ENCODE measurements around the gene STOX2.

Gene STOX2

GRCh38 chr4:184000457-184001396, 95.6 kb downstream of the STOX2 start:
- no peaks in the 10 kb centered on the region for H3K36me3 Mint-ChIP-seq (ENCODE audit: low read depth)
- no peak overlapping the region for H3K27ac Mint-ChIP-seq
- no peaks in the 10 kb centered on the region for H3K9me3 Mint-ChIP-seq
- H3K4me3 Mint-ChIP-seq: no peak overlapping the region
- ATAC-seq (no peak), DNase-seq (no peak)
- H3K4me1 Mint-ChIP-seq: no peaks in the 10 kb centered on the region
- H3K27me3 Mint-ChIP-seq: peaks cover 2% of the 10 kb centered on the region

- Mint-ChIP-seq H3K36me3 (ENCODE audit: low read depth) (no peaks in the 10 kb centered on the region), H3K4me1 (no peaks in the 10 kb centered on the region), H3K27ac (no peak overlapping the region), H3K9me3 (no peaks in the 10 kb centered on the region), H3K4me3 (no peak overlapping the region), H3K27me3 (peaks cover 2% of the 10 kb centered on the region)
- ATAC-seq (no peak), DNase-seq (no peak)
Observed at GRCh38 chr4:184003433-184003832, 98.3 kb downstream of the STOX2 start.

GRCh38 chr4:184007891-184008290, 102.8 kb downstream of the STOX2 start:
- ATAC-seq (no peak), DNase-seq (no peak)
- H3K27ac Mint-ChIP-seq: no peak overlapping the region
- H3K4me1 Mint-ChIP-seq: no peaks in the 10 kb centered on the region
- H3K36me3 Mint-ChIP-seq (ENCODE audit: low read depth): no peaks in the 10 kb centered on the region
- H3K27me3 Mint-ChIP-seq: no peaks in the 10 kb centered on the region
- no peak overlapping the region for H3K4me3 Mint-ChIP-seq
- no peaks in the 10 kb centered on the region for H3K9me3 Mint-ChIP-seq

GRCh38 chr4:184010696-184011095, 105.6 kb downstream of the STOX2 start:
- Mint-ChIP-seq H3K4me1 (no peaks in the 10 kb centered on the region), H3K27me3 (no peaks in the 10 kb centered on the region), H3K36me3 (ENCODE audit: low read depth) (no peaks in the 10 kb centered on the region), H3K9me3 (no peaks in the 10 kb centered on the region), H3K27ac (no peak overlapping the region), H3K4me3 (no peak overlapping the region)
- DNase-seq: no peak
- ATAC-seq: no peak

- Mint-ChIP-seq H3K9me3 (no peaks in the 10 kb centered on the region), H3K36me3 (ENCODE audit: low read depth) (no peaks in the 10 kb centered on the region), H3K4me3 (no peak overlapping the region), H3K27ac (no peak overlapping the region), H3K4me1 (no peaks in the 10 kb centered on the region), H3K27me3 (no peaks in the 10 kb centered on the region)
- DNase-seq (no peak), ATAC-seq (no peak)
Observed at GRCh38 chr4:184011826-184012380, 106.8 kb downstream of the STOX2 start.

- H3K9me3 Mint-ChIP-seq: no peaks in the 10 kb centered on the region
- no peaks in the 10 kb centered on the region for H3K4me1 Mint-ChIP-seq
- ATAC-seq (no peak), DNase-seq (no peak)
- H3K36me3 Mint-ChIP-seq (ENCODE audit: low read depth): no peaks in the 10 kb centered on the region
- H3K4me3 Mint-ChIP-seq: no peak overlapping the region
- H3K27me3 Mint-ChIP-seq: no peaks in the 10 kb centered on the region
- no peak overlapping the region for H3K27ac Mint-ChIP-seq
Observed at GRCh38 chr4:184012937-184013336, 107.8 kb downstream of the STOX2 start.

GRCh38 chr4:184014301-184014700, 109.2 kb downstream of the STOX2 start:
- no peak overlapping the region for H3K4me3 Mint-ChIP-seq
- no peak overlapping the region for H3K27ac Mint-ChIP-seq
- DNase-seq: no peak
- no peaks in the 10 kb centered on the region for H3K4me1 Mint-ChIP-seq
- no peaks in the 10 kb centered on the region for H3K9me3 Mint-ChIP-seq
- H3K27me3 Mint-ChIP-seq: no peaks in the 10 kb centered on the region
- no peak for ATAC-seq
- H3K36me3 Mint-ChIP-seq (ENCODE audit: low read depth): no peaks in the 10 kb centered on the region

GRCh38 chr4:184016759-184017668, 111.9 kb downstream of the STOX2 start:
- Mint-ChIP-seq H3K27me3 (peaks cover 2% of the 10 kb centered on the region), H3K4me3 (no peak overlapping the region), H3K36me3 (ENCODE audit: low read depth) (no peaks in the 10 kb centered on the region), H3K27ac (no peak overlapping the region), H3K4me1 (no peaks in the 10 kb centered on the region), H3K9me3 (no peaks in the 10 kb centered on the region)
- no peak for DNase-seq
- ATAC-seq: no peak

- no peaks in the 10 kb centered on the region for H3K9me3 Mint-ChIP-seq
- no peak overlapping the region for H3K27ac Mint-ChIP-seq
- peaks cover 4% of the 10 kb centered on the region for H3K27me3 Mint-ChIP-seq
- H3K4me3 Mint-ChIP-seq: no peak overlapping the region
- no peak for ATAC-seq
- no peaks in the 10 kb centered on the region for H3K4me1 Mint-ChIP-seq
- H3K36me3 Mint-ChIP-seq (ENCODE audit: low read depth): no peaks in the 10 kb centered on the region
- no peak for DNase-seq
Observed at GRCh38 chr4:184019076-184019475, 114.0 kb downstream of the STOX2 start.

GRCh38 chr4:184019667-184020623, 114.8 kb downstream of the STOX2 start:
- Mint-ChIP-seq H3K4me1 (no peaks in the 10 kb centered on the region), H3K4me3 (no peak overlapping the region), H3K9me3 (no peaks in the 10 kb centered on the region), H3K27ac (no peak overlapping the region), H3K27me3 (peaks cover 4% of the 10 kb centered on the region), H3K36me3 (ENCODE audit: low read depth) (no peaks in the 10 kb centered on the region)
- ATAC-seq (no peak), DNase-seq (no peak)

- Mint-ChIP-seq H3K36me3 (ENCODE audit: low read depth) (no peaks in the 10 kb centered on the region), H3K4me3 (no peak overlapping the region), H3K4me1 (no peaks in the 10 kb centered on the region), H3K27ac (no peak overlapping the region), H3K9me3 (no peaks in the 10 kb centered on the region), H3K27me3 (peaks cover 4% of the 10 kb centered on the region)
- DNase-seq (no peak), ATAC-seq (no peak)
Observed at GRCh38 chr4:184021389-184021788, 116.3 kb downstream of the STOX2 start.

GRCh38 chr4:184022679-184023383, 117.7 kb downstream of the STOX2 start:
- no peak for DNase-seq
- Mint-ChIP-seq H3K4me3 (no peak overlapping the region), H3K4me1 (peaks cover 3% of the 10 kb centered on the region), H3K27me3 (peaks cover 4% of the 10 kb centered on the region), H3K9me3 (no peaks in the 10 kb centered on the region), H3K36me3 (ENCODE audit: low read depth) (no peaks in the 10 kb centered on the region), H3K27ac (no peak overlapping the region)
- ATAC-seq: no peak

- H3K9me3 Mint-ChIP-seq: no peaks in the 10 kb centered on the region
- H3K27me3 Mint-ChIP-seq: peaks cover 7% of the 10 kb centered on the region
- H3K4me3 Mint-ChIP-seq: no peak overlapping the region
- no peak for DNase-seq
- peaks cover 20% of the 10 kb centered on the region for H3K4me1 Mint-ChIP-seq
- no peaks in the 10 kb centered on the region for H3K36me3 Mint-ChIP-seq (ENCODE audit: low read depth)
- ATAC-seq: no peak
- no peak overlapping the region for H3K27ac Mint-ChIP-seq
Observed at GRCh38 chr4:184024637-184025036, 119.5 kb downstream of the STOX2 start.

Measured in activated naive CD8-positive, alpha-beta T cell treated with anti-CD3 and anti-CD28 coated beads, Interleukin-2, amount 50 U/mL, for 24 hours (primary cell).